ENCODE data around the gene ZNF597.
A peak's percentile ranks its signal among the peaks of the same experiment; 100 is the strongest.

Gene ZNF597

DNA sequence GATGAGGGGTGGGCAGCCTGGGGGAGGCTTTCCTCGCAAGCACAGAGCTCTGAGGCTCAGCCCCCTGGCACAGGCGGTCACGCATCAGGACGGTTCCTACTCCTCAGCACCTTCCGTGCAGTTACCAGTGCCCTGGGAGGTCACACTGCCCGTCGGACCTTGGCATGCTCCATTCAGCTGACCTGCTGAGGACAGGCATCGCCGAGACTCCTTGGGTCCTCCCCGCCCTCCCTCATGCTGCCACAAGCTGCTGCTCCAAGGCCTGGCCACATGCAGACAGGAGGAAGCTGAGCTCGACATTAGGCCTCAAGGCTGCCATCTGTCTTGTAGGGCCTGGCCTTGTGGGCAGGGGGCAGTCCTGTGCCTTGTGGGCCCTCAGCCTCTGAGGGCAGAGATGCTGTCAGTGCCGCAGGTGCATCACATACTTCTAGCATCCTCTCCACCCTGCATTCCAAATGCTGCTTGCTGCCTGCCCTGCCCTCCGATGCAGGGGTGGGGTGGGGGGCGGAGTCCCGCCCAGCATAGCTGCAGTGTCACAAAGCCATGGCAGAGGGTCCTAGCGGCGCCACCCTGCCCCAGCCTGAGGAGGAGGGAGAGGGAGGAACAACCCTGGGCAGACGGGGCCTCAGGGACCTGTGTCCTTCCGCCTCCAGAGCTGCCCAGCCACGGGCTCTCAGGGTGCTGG, 42.7 kb upstream of the ZNF597 start:
- Histone ChIP-seq H3K27me3 (ENCODE audit: insufficient read depth, low read length, poor library complexity) (no peaks in the 10 kb centered on the region), H3K9ac (ENCODE audit: low read depth, low read length) (no peak overlapping the region), H3K4me3 (ENCODE audit: low read depth in 1 of 2, low read length in 2 of 2) (no peak overlapping the region), H3K36me3 (ENCODE audit: insufficient read depth, low read length) (peaks cover 70% of the 10 kb centered on the region), H3K9me3 (ENCODE audit: insufficient read depth, low read length, severe bottlenecking) (no peaks in the 10 kb centered on the region), H2AFZ (ENCODE audit: low read depth, low read length) (no peak overlapping the region), H3K79me2 (ENCODE audit: insufficient read depth, low read length) (peaks cover 9% of the 10 kb centered on the region; the same call in 1 of the 2 replicates), H3K4me2 (ENCODE audit: insufficient read depth, low read length) (no peak overlapping the region), H3K27ac (ENCODE audit: low read length) (no peak overlapping the region), H3K4me1 (ENCODE audit: insufficient read depth, low read length) (no peaks in the 10 kb centered on the region), H4K20me1 (ENCODE audit: insufficient read depth, low read length) (peaks cover 44% of the 10 kb centered on the region; the same call in 1 of the 2 replicates)
- ATAC-seq (ENCODE audit: insufficient read depth, low read depth) (peak; percentile 15; the same call in 1 of the 3 replicates), DNase-seq (no peak)
- TF ChIP-seq, protein P1, sequence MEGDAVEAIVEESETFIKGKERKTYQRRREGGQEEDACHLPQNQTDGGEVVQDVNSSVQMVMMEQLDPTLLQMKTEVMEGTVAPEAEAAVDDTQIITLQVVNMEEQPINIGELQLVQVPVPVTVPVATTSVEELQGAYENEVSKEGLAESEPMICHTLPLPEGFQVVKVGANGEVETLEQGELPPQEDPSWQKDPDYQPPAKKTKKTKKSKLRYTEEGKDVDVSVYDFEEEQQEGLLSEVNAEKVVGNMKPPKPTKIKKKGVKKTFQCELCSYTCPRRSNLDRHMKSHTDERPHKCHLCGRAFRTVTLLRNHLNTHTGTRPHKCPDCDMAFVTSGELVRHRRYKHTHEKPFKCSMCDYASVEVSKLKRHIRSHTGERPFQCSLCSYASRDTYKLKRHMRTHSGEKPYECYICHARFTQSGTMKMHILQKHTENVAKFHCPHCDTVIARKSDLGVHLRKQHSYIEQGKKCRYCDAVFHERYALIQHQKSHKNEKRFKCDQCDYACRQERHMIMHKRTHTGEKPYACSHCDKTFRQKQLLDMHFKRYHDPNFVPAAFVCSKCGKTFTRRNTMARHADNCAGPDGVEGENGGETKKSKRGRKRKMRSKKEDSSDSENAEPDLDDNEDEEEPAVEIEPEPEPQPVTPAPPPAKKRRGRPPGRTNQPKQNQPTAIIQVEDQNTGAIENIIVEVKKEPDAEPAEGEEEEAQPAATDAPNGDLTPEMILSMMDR (IDR thresholded peaks at IDR 0.05; ENCODE audit: borderline replicate concordance, extremely low read depth, low read length, poor library complexity, severe bottlenecking): peak; percentile 25
- no peak for TF ChIP-seq EZH2 (IDR thresholded peaks at IDR 0.05; ENCODE audit: borderline replicate concordance, low read depth, low read length, severe bottlenecking)

DNA sequence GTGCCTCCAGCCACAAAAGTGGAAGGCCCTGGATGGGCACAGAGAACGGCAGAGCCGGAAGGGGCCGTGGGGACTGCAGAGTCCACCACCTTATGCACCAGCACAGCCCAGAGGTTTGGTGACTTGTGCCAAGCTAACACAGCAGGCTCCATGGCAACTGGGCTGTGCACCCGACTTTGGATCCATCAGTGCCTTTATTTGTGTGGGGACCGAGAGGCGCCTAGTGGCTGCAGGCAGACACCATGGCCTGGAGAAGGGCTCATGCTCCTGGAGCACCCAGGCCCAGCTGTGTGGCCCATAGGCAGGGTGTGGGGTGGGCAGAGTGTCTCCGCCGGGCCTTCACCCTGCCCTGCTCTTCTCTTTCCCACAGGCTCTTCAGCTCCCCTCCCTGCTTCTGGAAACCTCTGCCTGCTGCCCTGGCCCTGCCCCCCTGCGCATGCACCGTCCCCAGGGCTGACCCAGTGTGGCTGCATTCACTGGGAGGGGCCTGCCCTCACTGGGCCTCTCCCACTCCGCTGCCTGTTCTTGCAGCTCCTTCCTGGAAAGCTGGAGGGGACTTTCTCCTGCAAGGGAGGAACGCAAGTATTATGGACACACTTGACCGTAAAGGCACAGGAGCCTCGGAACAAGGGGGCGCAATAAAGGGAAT, 41.9 kb upstream of the ZNF597 start:
- H3K4me2 ChIP-seq (ENCODE audit: insufficient read depth, low read length): no peak overlapping the region
- H3K4me3 ChIP-seq (ENCODE audit: low read depth in 1 of 2, low read length in 2 of 2): no peak overlapping the region
- TF ChIP-seq EZH2 (IDR thresholded peaks at IDR 0.05; ENCODE audit: borderline replicate concordance, low read depth, low read length, severe bottlenecking): no peak
- TF ChIP-seq, protein P1 (IDR thresholded peaks at IDR 0.05; ENCODE audit: borderline replicate concordance, extremely low read depth, low read length, poor library complexity, severe bottlenecking): no peak
- H3K9ac ChIP-seq (ENCODE audit: low read depth, low read length): no peak overlapping the region
- DNase-seq: no peak
- no peak overlapping the region for H2AFZ ChIP-seq (ENCODE audit: low read depth, low read length)
- peaks cover 39% of the 10 kb centered on the region; the same call in 1 of the 2 replicates for H4K20me1 ChIP-seq (ENCODE audit: insufficient read depth, low read length)
- no peaks in the 10 kb centered on the region for H3K4me1 ChIP-seq (ENCODE audit: insufficient read depth, low read length)
- no peaks in the 10 kb centered on the region for H3K27me3 ChIP-seq (ENCODE audit: insufficient read depth, low read length, poor library complexity)
- peaks cover 76% of the 10 kb centered on the region for H3K36me3 ChIP-seq (ENCODE audit: insufficient read depth, low read length)
- H3K27ac ChIP-seq (ENCODE audit: low read length): no peak overlapping the region
- H3K79me2 ChIP-seq (ENCODE audit: insufficient read depth, low read length): peaks cover 10% of the 10 kb centered on the region; the same call in 1 of the 2 replicates
- no peak for ATAC-seq (ENCODE audit: insufficient read depth, low read depth)
- H3K9me3 ChIP-seq (ENCODE audit: insufficient read depth, low read length, severe bottlenecking): no peaks in the 10 kb centered on the region

DNA sequence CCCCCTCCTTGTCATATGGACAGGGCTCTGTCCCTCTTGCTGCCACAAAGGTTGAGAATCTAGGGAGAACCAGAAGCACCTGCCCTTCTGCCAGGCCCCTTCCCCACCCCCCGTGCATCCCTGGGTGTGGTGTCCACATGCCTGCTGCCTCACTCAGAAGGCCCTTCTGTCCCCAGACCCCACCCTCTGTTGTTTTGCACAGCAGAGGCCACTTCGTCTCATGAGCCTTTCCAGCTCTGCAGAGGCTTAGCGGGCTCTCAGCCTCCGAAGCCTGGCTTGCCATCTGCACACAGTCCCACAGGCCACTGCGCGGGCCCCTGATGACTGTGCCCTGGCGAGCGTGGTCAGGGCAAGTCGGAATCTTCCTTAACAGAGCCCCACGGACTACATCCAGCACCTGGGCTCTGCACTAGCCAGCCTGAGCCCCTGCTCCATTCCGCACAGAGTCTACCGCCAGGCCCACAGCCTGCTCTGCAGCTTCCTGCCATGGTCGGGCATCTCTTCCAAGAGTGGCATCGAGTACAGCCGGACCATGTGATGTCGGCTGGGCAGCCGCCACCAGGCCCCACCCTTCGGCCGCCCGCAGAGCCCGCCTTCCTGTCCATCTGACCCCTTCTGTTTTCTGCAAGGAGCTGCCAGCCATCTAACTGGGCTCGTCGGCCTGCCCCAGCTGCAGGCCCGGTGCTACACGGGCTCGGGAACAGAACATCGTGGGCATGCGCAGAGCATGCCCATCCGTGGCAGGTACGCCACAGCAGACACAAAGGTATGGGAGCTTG, 41.2 kb upstream of the ZNF597 start:
- no peak overlapping the region for H3K4me3 ChIP-seq (ENCODE audit: low read depth in 1 of 2, low read length in 2 of 2)
- H3K4me2 ChIP-seq (ENCODE audit: insufficient read depth, low read length): no peak overlapping the region
- H2AFZ ChIP-seq (ENCODE audit: low read depth, low read length): no peak overlapping the region
- ATAC-seq (ENCODE audit: insufficient read depth, low read depth) (no peak), DNase-seq (no peak)
- peaks cover 82% of the 10 kb centered on the region for H3K36me3 ChIP-seq (ENCODE audit: insufficient read depth, low read length)
- TF ChIP-seq, protein P1 (IDR thresholded peaks at IDR 0.05; ENCODE audit: borderline replicate concordance, extremely low read depth, low read length, poor library complexity, severe bottlenecking): no peak
- TF ChIP-seq EZH2 (IDR thresholded peaks at IDR 0.05; ENCODE audit: borderline replicate concordance, low read depth, low read length, severe bottlenecking): no peak
- H3K9me3 ChIP-seq (ENCODE audit: insufficient read depth, low read length, severe bottlenecking): no peaks in the 10 kb centered on the region
- peaks cover 42% of the 10 kb centered on the region; the same call in 1 of the 2 replicates for H4K20me1 ChIP-seq (ENCODE audit: insufficient read depth, low read length)
- no peaks in the 10 kb centered on the region for H3K4me1 ChIP-seq (ENCODE audit: insufficient read depth, low read length)
- H3K79me2 ChIP-seq (ENCODE audit: insufficient read depth, low read length): peaks cover 15% of the 10 kb centered on the region
- no peaks in the 10 kb centered on the region for H3K27me3 ChIP-seq (ENCODE audit: insufficient read depth, low read length, poor library complexity)
- no peak overlapping the region for H3K9ac ChIP-seq (ENCODE audit: low read depth, low read length)
- no peak overlapping the region for H3K27ac ChIP-seq (ENCODE audit: low read length)

Data from DND-41 (cell line).